OCI-LY3 (cell line): ENCODE results near the gene NUP98.

Experiments used
- CTCF ChIP-seq: fragments of 200-600, 300-600 bp; sonication (generic); IDR thresholded peaks from 2 replicates; pipeline ENCODE4 v1.5.1; 2014; ENCODE audit warnings: antibody characterized with exemption, low read length, low read depth
- EZH2phosphoT487 ChIP-seq: fragments of 200-600 bp; shearing (Covaris generic); IDR thresholded peaks from 2 replicates; pipeline ENCODE4 v1.6.1; 2018; ENCODE audit warnings: antibody characterized with exemption, mixed run types, low read depth

- TF ChIP-seq CTCF (no peak), EZH2phosphoT487 (no peak)
Observed at GRCh38 chr11:3642071-3642951, 155.0 kb downstream of the NUP98 start.
